ENCODE measurements around the gene C1orf21. TPM values are rescaled to one million over a fixed set of nuclear protein-coding genes. Genes with fewer than 3 reads are reported as not detected.
A peak's percentile ranks its signal among the peaks of the same experiment; 100 is the strongest.

C1orf21 gene
- polyA plus RNA-seq, 1 donor, result 59.4 TPM

DNA sequence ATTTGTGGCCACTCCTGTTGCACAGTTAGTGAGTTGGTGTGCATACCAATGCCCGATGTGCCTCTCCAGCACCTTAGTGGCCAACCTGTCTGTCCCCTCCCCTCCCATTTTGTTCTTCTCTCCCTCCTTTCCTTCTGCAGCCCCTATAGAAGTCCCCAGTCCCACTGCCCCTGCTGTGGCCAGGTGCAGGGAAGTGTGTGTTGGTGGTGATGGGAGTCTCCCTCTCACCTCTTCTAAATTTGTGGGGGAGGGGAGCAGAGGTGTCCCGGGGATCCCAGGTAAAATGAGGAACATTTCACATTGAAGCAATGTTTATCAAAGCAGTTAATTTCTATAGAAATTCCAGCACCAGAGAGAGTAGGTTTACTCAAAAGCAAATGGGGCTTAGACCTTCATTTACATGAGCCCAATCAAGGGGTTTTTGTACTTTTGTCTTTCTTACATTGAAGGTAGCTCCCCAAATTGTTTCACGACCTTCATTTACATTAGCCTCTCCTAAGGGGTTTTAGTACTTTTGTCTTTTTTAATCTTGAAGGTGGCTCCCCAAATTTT, 3.0 kb upstream of the C1orf21 start:
- Histone ChIP-seq H3K36me3 (ENCODE audit: control insufficient read depth, insufficient read depth, low read length) (no peaks in the 10 kb centered on the region), H3K27ac (ENCODE audit: low read length) (no peak overlapping the region), H3K9me3 (ENCODE audit: control insufficient read depth, low read depth, low read length) (peaks cover 4% of the 10 kb centered on the region), H3K27me3 (ENCODE audit: control insufficient read depth, insufficient read depth, low read length) (no peaks in the 10 kb centered on the region), H3K4me1 (ENCODE audit: control insufficient read depth, insufficient read depth, low read length) (peaks cover 4% of the 10 kb centered on the region), H3K4me3 (ENCODE audit: low read length) (no peak overlapping the region)
- DNase-seq, result no peak
- 100% methylated on average over 1 of the region's 3 CpGs for WGBS (ENCODE audit: insufficient coverage, low lambda C conversion rate)

DNA sequence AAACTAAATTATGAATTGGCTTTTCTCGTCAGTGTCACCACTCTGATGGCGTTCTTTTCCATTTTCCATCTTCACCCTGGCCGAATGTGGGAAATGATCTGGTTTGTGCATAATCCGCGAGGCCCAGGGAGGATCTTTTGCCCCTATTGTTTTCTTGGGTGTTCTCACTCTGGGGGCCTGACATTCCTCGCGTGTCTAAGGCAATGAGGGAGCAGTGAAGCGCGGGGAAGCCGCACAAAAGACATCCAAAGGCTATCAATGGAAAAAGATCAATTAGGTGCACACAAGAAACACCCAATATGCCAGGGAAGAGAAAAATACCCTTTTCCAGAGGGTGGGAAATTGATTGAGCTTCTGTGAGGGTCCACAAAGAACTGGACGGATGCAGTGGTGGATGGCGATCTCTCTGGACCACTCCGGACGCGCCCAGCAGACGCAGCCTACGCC, 941 bp upstream of the C1orf21 start:
- peak overlapping the region; percentile 70 for H3K27ac ChIP-seq (ENCODE audit: low read length)
- H3K27me3 ChIP-seq (ENCODE audit: control insufficient read depth, insufficient read depth, low read length), result no peaks in the 10 kb centered on the region
- peak overlapping the region; percentile 87 for H3K4me3 ChIP-seq (ENCODE audit: low read length)
- peaks cover 4% of the 10 kb centered on the region for H3K9me3 ChIP-seq (ENCODE audit: control insufficient read depth, low read depth, low read length)
- 30% methylated on average over 4 of the region's 17 CpGs for WGBS (ENCODE audit: insufficient coverage, low lambda C conversion rate)
- H3K36me3 ChIP-seq (ENCODE audit: control insufficient read depth, insufficient read depth, low read length), result no peaks in the 10 kb centered on the region
- DNase-seq, result peak in 1 of 2 donors; percentile 14
- peaks cover 9% of the 10 kb centered on the region for H3K4me1 ChIP-seq (ENCODE audit: control insufficient read depth, insufficient read depth, low read length)

DNA sequence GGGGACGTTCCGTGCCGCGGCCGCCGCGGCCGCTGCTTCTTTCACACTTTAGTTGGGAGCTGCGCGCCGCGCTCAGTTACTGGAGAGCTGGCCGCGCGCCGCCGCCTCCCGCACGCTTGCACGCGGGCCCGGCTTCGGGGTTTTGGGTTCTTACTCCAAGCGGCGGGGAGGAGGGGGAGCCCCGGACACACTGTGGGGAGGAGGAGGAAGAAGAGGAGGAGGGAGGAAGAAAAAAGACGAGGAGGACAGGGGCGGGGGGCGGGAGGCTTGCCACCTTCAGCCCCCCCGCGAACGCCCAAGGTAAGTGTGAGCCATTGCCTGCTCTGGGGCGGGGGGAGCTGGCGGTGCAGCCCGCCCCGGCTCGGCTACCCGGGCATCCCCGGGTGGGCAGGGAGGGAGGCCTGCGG, 243 bp downstream of the C1orf21 start:
- DNase-seq, result peak in 1 of 2 donors; percentile 14
- Histone ChIP-seq H3K27ac (ENCODE audit: low read length) (peak overlapping the region; percentile 78), H3K4me1 (ENCODE audit: control insufficient read depth, insufficient read depth, low read length) (peaks cover 9% of the 10 kb centered on the region), H3K9me3 (ENCODE audit: control insufficient read depth, low read depth, low read length) (peaks cover 4% of the 10 kb centered on the region), H3K27me3 (ENCODE audit: control insufficient read depth, insufficient read depth, low read length) (no peaks in the 10 kb centered on the region), H3K36me3 (ENCODE audit: control insufficient read depth, insufficient read depth, low read length) (no peaks in the 10 kb centered on the region), H3K4me3 (ENCODE audit: low read length) (peak overlapping the region; percentile 87)
- WGBS (ENCODE audit: insufficient coverage, low lambda C conversion rate), result no CpG with 5 or more reads among the region's 40 CpGs

DNA sequence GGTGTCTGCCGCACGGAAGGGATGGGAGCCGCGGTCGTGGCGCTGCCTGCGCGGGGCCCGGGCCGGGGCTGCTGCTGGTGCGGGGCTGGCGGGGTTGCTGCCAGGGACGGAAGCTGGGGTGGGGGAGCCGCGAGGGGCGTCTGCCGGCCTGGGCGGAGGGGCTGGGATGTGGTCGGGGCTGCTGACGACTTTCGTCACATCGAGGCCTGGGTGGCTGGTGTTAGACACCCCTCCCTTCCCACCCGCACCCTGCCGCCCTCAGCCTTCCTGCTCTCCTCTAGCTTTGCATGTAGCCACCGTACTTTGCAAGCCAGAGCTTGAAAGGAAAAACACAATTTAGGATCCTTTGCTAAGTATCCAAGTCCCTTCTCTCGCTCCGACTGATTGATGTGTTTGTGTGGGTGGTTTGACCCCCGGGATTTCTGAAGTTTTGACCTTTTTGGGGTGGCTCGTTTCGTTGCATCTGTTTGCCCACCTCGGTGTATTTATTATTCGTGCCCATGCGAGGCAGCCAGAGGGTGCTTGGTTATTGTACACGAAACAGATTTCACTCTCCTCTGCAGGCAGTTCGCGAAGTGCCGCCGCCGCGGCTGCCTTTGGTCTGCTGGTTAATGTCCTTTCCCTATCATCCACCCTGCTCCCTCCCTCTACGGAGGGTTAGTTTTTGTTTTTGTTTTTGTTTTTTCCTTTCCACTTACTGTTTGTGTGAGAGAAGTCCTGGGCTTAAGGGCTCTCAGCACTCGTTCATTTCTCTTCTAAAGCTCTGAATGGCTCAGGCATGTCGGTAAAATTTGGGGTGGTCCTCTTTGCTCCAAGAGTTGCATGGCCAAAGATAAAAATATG, 868 bp downstream of the C1orf21 start:
- no peaks in the 10 kb centered on the region for H3K36me3 ChIP-seq (ENCODE audit: control insufficient read depth, insufficient read depth, low read length)
- peak; percentile 29 to 61 for DNase-seq
- H3K27ac ChIP-seq (ENCODE audit: low read length), result peak overlapping the region; percentile 78
- H3K27me3 ChIP-seq (ENCODE audit: control insufficient read depth, insufficient read depth, low read length), result no peaks in the 10 kb centered on the region
- H3K4me3 ChIP-seq (ENCODE audit: low read length), result peak overlapping the region; percentile 87
- peaks cover 4% of the 10 kb centered on the region for H3K9me3 ChIP-seq (ENCODE audit: control insufficient read depth, low read depth, low read length)
- H3K4me1 ChIP-seq (ENCODE audit: control insufficient read depth, insufficient read depth, low read length), result peaks cover 9% of the 10 kb centered on the region
- WGBS (ENCODE audit: insufficient coverage, low lambda C conversion rate), result no CpG with 5 or more reads among the region's 43 CpGs

DNA sequence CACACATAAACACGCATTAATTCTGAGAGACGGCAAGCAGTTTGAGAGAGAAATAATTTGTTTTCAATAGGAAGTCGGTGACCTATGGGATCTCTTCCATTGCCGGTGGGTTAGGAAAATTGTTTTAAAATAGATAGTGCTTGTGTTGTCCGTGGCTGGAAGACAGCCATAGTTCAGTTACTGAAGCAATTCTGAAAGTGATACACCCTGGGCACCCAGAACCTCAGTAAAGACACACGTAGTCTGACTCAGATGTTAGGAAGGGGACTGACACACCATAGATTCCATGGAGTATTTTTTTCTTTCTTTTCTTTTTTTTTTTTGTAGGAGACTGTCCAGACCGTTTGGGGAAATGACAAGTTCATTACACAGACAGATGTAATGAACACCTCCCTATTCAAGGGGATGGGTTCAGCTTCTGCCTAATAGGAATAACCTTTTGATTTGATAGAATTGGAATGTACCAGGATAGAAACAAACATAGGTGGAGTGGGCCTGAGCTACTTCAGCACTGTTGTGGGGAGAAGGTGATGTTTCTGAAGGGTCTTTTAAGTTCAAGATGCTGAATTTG, 1.6 kb downstream of the C1orf21 start:
- DNase-seq, result peak; percentile 23 to 62
- WGBS (ENCODE audit: insufficient coverage, low lambda C conversion rate), result no CpG with 5 or more reads among the region's 7 CpGs
- Histone ChIP-seq H3K4me1 (ENCODE audit: control insufficient read depth, insufficient read depth, low read length) (peaks cover 9% of the 10 kb centered on the region), H3K9me3 (ENCODE audit: control insufficient read depth, low read depth, low read length) (peaks cover 4% of the 10 kb centered on the region), H3K36me3 (ENCODE audit: control insufficient read depth, insufficient read depth, low read length) (no peaks in the 10 kb centered on the region), H3K27ac (ENCODE audit: low read length) (peak overlapping the region; percentile 78), H3K4me3 (ENCODE audit: low read length) (peak overlapping the region; percentile 87), H3K27me3 (ENCODE audit: control insufficient read depth, insufficient read depth, low read length) (no peaks in the 10 kb centered on the region)

DNA sequence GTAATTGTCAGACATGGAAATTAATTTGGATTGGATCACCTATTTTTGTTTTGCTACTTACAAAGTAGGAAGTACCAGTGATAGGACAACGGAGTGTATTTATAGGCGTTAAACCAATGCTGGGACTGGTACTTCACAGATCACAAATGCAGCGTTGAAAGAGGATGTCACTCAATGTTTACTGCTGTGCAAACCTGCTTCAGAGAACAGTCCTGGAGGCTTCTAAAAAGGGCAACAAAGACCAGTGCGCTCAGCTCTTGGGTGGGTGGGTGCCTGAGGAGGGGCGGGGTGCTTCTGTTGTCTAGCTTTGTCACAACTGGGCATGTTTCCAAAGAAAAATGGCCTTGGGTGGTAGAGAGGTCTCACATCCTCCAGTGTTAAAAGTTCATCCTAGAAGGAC, 2.1 kb downstream of the C1orf21 start:
- no peaks in the 10 kb centered on the region for H3K36me3 ChIP-seq (ENCODE audit: control insufficient read depth, insufficient read depth, low read length)
- H3K9me3 ChIP-seq (ENCODE audit: control insufficient read depth, low read depth, low read length), result peaks cover 4% of the 10 kb centered on the region
- DNase-seq, result no peak
- 100% methylated on average over 1 of the region's 5 CpGs for WGBS (ENCODE audit: insufficient coverage, low lambda C conversion rate)
- H3K4me3 ChIP-seq (ENCODE audit: low read length), result peak overlapping the region; percentile 87
- H3K27me3 ChIP-seq (ENCODE audit: control insufficient read depth, insufficient read depth, low read length), result no peaks in the 10 kb centered on the region
- H3K4me1 ChIP-seq (ENCODE audit: control insufficient read depth, insufficient read depth, low read length), result peaks cover 9% of the 10 kb centered on the region
- no peak overlapping the region for H3K27ac ChIP-seq (ENCODE audit: low read length)

DNA sequence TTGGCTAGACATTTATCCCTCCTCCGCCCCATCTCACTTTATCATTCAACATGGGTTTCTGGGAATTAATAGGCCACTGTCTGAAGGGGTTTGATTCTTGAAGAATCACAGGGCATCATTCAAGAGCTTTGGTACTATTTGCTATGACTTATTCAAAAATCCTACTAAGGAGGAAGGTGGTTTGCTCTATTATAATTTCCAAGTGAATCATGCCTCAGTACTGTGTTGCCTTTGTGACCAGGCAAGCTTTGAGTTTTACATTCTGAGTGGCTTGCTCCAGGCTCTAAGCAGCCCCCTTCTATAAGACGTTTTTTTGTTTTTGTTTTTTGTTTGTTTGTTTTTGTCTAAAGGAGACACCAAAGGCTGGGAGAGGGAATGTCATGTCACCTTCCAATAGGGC, 2.6 kb downstream of the C1orf21 start:
- WGBS (ENCODE audit: insufficient coverage, low lambda C conversion rate), result no CpG with 5 or more reads among the region's 2 CpGs
- Histone ChIP-seq H3K4me3 (ENCODE audit: low read length) (no peak overlapping the region), H3K4me1 (ENCODE audit: control insufficient read depth, insufficient read depth, low read length) (peaks cover 9% of the 10 kb centered on the region), H3K27ac (ENCODE audit: low read length) (no peak overlapping the region), H3K27me3 (ENCODE audit: control insufficient read depth, insufficient read depth, low read length) (no peaks in the 10 kb centered on the region), H3K9me3 (ENCODE audit: control insufficient read depth, low read depth, low read length) (peaks cover 4% of the 10 kb centered on the region), H3K36me3 (ENCODE audit: control insufficient read depth, insufficient read depth, low read length) (no peaks in the 10 kb centered on the region)
- no peak for DNase-seq

DNA sequence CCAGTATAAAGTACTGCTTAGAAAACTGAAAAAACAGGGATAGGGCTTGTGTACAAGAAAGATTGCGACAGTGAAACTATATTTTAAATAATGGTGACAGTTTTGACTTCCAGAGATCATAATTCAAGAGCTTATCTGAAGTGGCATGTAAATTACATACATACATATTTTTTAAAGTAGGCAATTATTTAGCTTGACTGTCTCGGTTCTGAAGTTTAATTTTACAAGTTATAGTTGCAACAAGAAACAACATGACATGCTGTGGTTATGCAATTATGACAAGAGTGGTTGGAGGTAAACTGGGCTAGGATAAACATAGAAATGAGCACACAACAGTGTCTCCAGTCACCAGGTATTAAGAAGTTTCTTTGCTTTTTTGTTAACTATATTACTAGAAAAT, 4.1 kb downstream of the C1orf21 start:
- no peaks in the 10 kb centered on the region for H3K36me3 ChIP-seq (ENCODE audit: control insufficient read depth, insufficient read depth, low read length)
- no peak overlapping the region for H3K4me3 ChIP-seq (ENCODE audit: low read length)
- H3K4me1 ChIP-seq (ENCODE audit: control insufficient read depth, insufficient read depth, low read length), result peaks cover 6% of the 10 kb centered on the region
- H3K9me3 ChIP-seq (ENCODE audit: control insufficient read depth, low read depth, low read length), result peaks cover 4% of the 10 kb centered on the region
- no peak overlapping the region for H3K27ac ChIP-seq (ENCODE audit: low read length)
- no peak for DNase-seq
- H3K27me3 ChIP-seq (ENCODE audit: control insufficient read depth, insufficient read depth, low read length), result no peaks in the 10 kb centered on the region
- 83% methylated on average over 1 of the region's 2 CpGs for WGBS (ENCODE audit: insufficient coverage, low lambda C conversion rate)

DNA sequence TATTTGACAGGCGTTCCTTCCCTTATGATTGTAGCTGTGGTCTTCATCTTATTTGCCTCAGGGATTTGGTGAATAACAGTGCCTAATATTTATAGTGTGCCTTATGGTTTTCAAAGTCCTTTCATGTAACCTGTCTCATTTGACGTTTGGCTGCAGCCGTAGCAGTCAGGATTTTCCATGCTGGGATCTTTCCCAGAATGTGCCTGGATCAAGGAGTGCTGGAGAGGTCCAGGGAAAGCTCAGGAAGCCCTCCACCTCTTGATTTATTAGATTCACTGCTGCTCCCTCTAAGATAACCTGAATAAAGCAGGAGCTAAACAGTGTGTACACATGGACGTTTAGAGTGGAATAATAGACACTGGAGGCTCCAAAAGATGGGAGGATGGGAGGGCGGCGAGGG, 5.2 kb downstream of the C1orf21 start:
- H3K27me3 ChIP-seq (ENCODE audit: control insufficient read depth, insufficient read depth, low read length), result no peaks in the 10 kb centered on the region
- 100% methylated on average over 1 of the region's 6 CpGs for WGBS (ENCODE audit: insufficient coverage, low lambda C conversion rate)
- no peaks in the 10 kb centered on the region for H3K36me3 ChIP-seq (ENCODE audit: control insufficient read depth, insufficient read depth, low read length)
- no peak overlapping the region for H3K27ac ChIP-seq (ENCODE audit: low read length)
- DNase-seq, result no peak
- no peak overlapping the region for H3K4me3 ChIP-seq (ENCODE audit: low read length)
- peaks cover 5% of the 10 kb centered on the region for H3K4me1 ChIP-seq (ENCODE audit: control insufficient read depth, insufficient read depth, low read length)
- H3K9me3 ChIP-seq (ENCODE audit: control insufficient read depth, low read depth, low read length), result peaks cover 1% of the 10 kb centered on the region

DNA sequence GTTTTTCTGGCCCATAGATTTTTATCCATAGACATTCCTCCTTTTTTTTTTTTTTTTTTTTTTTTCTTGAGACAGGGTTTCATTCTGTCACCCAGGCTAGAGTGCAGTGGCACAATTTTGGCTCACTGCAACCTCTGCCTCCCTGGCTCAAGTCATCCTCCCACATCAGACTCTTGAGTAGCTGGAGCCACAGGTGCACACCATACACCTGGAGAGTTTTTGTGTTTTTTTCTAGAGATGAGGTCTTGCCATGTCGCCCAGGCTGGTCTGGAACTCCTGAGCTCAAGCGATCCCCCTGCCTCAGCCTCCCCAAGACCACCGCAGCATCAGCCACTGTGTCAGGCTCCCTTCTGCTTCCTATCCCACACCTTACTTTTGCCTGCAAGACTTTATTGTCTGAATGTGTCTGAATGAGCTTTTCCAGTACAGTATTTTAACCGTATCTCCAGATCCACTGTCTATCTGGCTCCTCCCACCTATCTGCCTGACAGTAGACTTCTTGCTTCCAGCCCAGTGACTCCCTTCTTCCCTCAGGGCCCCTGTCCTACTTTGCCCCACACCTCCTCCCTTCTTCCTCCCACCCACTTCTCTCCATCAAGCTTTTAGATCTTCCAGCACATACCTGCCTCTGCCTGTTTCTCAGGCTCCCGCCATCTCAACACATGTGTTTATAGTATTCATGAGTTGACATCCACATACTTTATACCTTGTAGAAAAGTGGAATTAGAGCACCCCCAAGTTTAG, 6.1 kb downstream of the C1orf21 start:
- DNase-seq, result no peak
- no CpG with 5 or more reads among the region's 5 CpGs for WGBS (ENCODE audit: insufficient coverage, low lambda C conversion rate)
- no peaks in the 10 kb centered on the region for H3K27me3 ChIP-seq (ENCODE audit: control insufficient read depth, insufficient read depth, low read length)
- H3K27ac ChIP-seq (ENCODE audit: low read length), result no peak overlapping the region
- H3K36me3 ChIP-seq (ENCODE audit: control insufficient read depth, insufficient read depth, low read length), result no peaks in the 10 kb centered on the region
- no peak overlapping the region for H3K4me3 ChIP-seq (ENCODE audit: low read length)
- no peaks in the 10 kb centered on the region for H3K9me3 ChIP-seq (ENCODE audit: control insufficient read depth, low read depth, low read length)
- H3K4me1 ChIP-seq (ENCODE audit: control insufficient read depth, insufficient read depth, low read length), result peaks cover 5% of the 10 kb centered on the region
